Adrenal gland (tissue), 12 donors: ENCODE data around the gene RNU6-1. TPM values are rescaled to one million over a fixed set of nuclear protein-coding genes. Genes with fewer than 3 reads are reported as not detected.

Experiments used
- DNase-seq, 7 donors: peaks; one replicate each; pipeline ENCODE4 v3.0.0-alpha.2; 2019 to 2020
- H3K27ac ChIP-seq, 5 donors: fragments of 200-600 bp; sonication (generic) in 4 of 5; 1 replicate in 3 of 5; 2 replicates in 2 of 5; pipeline versions ENCODE4 v1.5.1 to v1.8.0; 2016 to 2020; ENCODE audit warnings: mild to moderate bottlenecking in 1 of 5
- H3K27me3 ChIP-seq: fragments of 200-600 bp; 2 replicates; pipeline ENCODE4 v1.8.0; 2021
- H3K36me3 ChIP-seq, 2 donors: fragments of 200-600 bp; replicated peaks in 1 of 2; 1 replicate in 1 of 2; 2 replicates in 1 of 2; pipeline versions ENCODE4 v1.5.1 to v1.8.0; 2018 to 2022
- H3K4me1 ChIP-seq, 2 donors: fragments of 200-600 bp; replicated peaks in 1 of 2; 1 replicate in 1 of 2; 2 replicates in 1 of 2; pipeline versions ENCODE4 v1.5.1 to v1.8.0; 2018 to 2021
- H3K4me3 ChIP-seq, 4 donors: fragments of 200-600 bp; sonication (generic) in 3 of 4; one replicate each; pipeline ENCODE4 v1.5.1; 2016 to 2018
- H3K9me3 ChIP-seq, 3 donors: fragments of 200-600 bp; sonication (generic) in 1 of 3; replicated peaks in 1 of 3; 1 replicate in 2 of 3; 2 replicates in 1 of 3; pipeline versions ENCODE4 v1.5.1 to v1.8.0; 2016 to 2021
- CTCF ChIP-seq, 6 experiments: fragments of 450-650 bp in 4 of 6; fragments of 200-600 bp in 2 of 6; sonication (generic) in 1 of 6; IDR thresholded peaks; 1 replicate in 5 of 6; 2 replicates in 1 of 6; pipeline versions ENCODE4 v1.5.1 to v1.8.0; 2016 to 2021; ENCODE audit warnings: antibody characterized with exemption in 6 of 6, mild to moderate bottlenecking in 2 of 6, moderate library complexity in 1 of 6
- POLR2A ChIP-seq, 2 donors: fragments of 450-650 bp; IDR thresholded peaks; one replicate each; pipeline ENCODE4 v1.6.1; 2017; ENCODE audit warnings: antibody characterized with exemption in 2 of 2, mild to moderate bottlenecking in 2 of 2, moderate library complexity in 1 of 2
- WGBS, 4 donors: extraction: QIAGEN DNeasy Blood & Tissue Kit in 2 of 4; methylation state at CpG; one replicate each; pipeline versions ENCODE4 v1.1.5 to v1.1.7; 2013 to 2017; 5-methylcytosine and 5-hydroxymethylcytosine counted together
- intact Hi-C, 2 donors: fragments of 100-400 bp; cut with DNase I; formaldehyde crosslinking; loops; one replicate each; pipeline versions ENCODE4 v1.14.1 to v1.15.0; 2022 to 2023
- polyA plus RNA-seq, 3 donors: library from polyadenylated mRNA; stranded (reverse); fragments of 200-250 nt in 2 of 3; fragments of 350-450 nt in 1 of 3; fragmentation: Illumina TruSeq in 1 of 3; extraction: RNeasy Lipid Tissue Mini Kit (QIAGEN cat#74804) in 1 of 3; gene quantifications; one replicate each; pipeline ENCODE4 v1.2.3, GENCODE V29; 2013 to 2014
- total RNA-seq, 9 donors: library from RNA; depleted of rRNA in 4 of 9; stranded (reverse); fragments of >200 nt in 4 of 9; fragments of 120-200 nt in 1 of 9; fragmentation: NEBNext Ultra II Directional in 1 of 9; extraction: Animal tissue kit (Norgen Biotek cat#: 25700) in 1 of 9; gene quantifications; one replicate each; pipeline versions ENCODE4 v1.1.0 to v1.2.4, GENCODE V29; 2013 to 2023
- donor health status: healthy with polysubstance abuse.
- donor health status: Bipolar disorder and iron deficiency.
- donor health status: DM: yes; HTN: yes; CAD: no.
- donor health status: DM: no; HTN: no; CAD: no.
- donor health status: DM: no; HTN: no; CAD: no.
- donor health status: DM: yes; HTN: yes; CAD: no.

Gene RNU6-1
- total and polyA plus RNA-seq, 12 donors, result not detected

DNA sequence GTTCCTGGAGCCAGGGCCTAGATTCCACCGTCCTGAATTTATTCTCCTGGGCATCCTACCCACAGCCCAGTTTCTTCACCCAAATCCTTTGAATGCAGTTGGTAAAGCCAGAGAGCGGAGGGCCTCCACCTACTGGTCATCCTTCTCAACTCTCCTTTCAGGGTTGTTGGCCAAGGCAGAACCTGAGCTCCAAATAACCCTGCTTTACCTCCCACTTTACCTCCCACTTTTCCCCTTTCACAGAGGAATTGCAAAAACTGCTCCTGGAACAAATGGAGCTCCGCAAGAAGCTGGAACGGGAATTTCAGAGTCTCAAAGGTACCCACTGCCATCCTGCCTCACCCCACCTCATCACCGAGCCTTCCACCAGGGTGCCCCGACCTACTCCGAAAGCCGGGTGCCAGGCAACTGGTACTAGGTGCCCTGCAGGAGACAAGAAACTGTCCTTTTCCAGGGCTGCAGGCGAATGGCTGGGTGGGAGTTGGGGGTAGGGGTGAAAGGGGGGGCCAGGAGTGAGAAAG is 7.8 kb downstream of the RNU6-1 start:
- Histone ChIP-seq H3K27me3 (peaks cover 82% of the 10 kb centered on the region), H3K36me3 (no peaks in the 10 kb centered on the region), H3K4me3 (no peak overlapping the region), H3K4me1 (peaks cover 20 to 54% of the 10 kb centered on the region in 2 donors), H3K27ac (no peak overlapping the region), H3K9me3 (no peaks in the 10 kb centered on the region)
- peak in 1 of 6 experiments; percentile 15 for TF ChIP-seq CTCF (IDR thresholded peaks at IDR 0.05)
- TF ChIP-seq POLR2A (IDR thresholded peaks at IDR 0.05), result no peak
- intact Hi-C loops, result loop anchor here (2.0 to 10.0 kb wide), 4 partner anchors 307 to 887 kb away; partner anchors contain the start of gene C15orf61 (in 1 of the 2)
- 38 to 47% (median 44%) methylated on average over 9 of the region's 9 CpGs for WGBS, 4 donors
- no peak for DNase-seq

DNA sequence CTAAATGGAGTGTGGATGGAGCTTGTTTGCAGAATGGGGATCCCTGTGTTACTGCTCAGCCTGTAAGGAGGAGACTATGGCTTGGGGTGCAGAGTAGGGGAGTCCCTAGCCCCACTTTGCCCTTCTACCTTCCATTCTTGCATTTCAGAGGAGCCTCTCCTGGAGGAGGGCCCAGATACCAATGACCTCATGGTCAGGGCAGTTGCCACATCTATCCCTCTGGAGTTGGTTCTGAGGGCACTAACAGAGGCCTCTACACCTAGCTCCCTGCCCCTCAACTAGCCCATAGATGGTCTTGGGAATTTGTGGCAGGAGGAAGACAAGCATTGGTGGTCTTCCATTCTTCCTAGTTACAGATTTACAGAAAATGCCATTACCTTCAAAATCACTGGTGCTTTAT is 8.5 kb downstream of the RNU6-1 start:
- H3K4me1 ChIP-seq, result peaks cover 20 to 61% of the 10 kb centered on the region in 2 donors
- no peaks in the 10 kb centered on the region for H3K9me3 ChIP-seq
- no peak overlapping the region for H3K4me3 ChIP-seq
- H3K27me3 ChIP-seq, result peaks cover 89% of the 10 kb centered on the region
- intact Hi-C loops, result loop anchor here (10.0 kb wide), 3 partner anchors 307 to 887 kb away; partner anchors contain the start of gene C15orf61 (in 1 of the 2)
- no peak for DNase-seq
- no peak overlapping the region for H3K27ac ChIP-seq
- H3K36me3 ChIP-seq, result no peaks in the 10 kb centered on the region
- TF ChIP-seq CTCF (IDR thresholded peaks at IDR 0.05) (no peak), POLR2A (IDR thresholded peaks at IDR 0.05) (no peak)

GRCh38 chr15:67829647-67830504 is 10.0 kb downstream of the RNU6-1 start:
- Histone ChIP-seq H3K27ac (no peak overlapping the region), H3K9me3 (no peaks in the 10 kb centered on the region), H3K27me3 (peaks cover 96% of the 10 kb centered on the region), H3K4me1 (peaks cover 31 to 62% of the 10 kb centered on the region in 2 donors), H3K36me3 (no peaks in the 10 kb centered on the region), H3K4me3 (no peak overlapping the region)
- 15 to 30% (median 22%) methylated on average over 19 to 68 of the region's 68 CpGs for WGBS, 4 donors
- TF ChIP-seq CTCF (IDR thresholded peaks at IDR 0.05) (no peak), POLR2A (IDR thresholded peaks at IDR 0.05) (no peak)
- no peak for DNase-seq
- intact Hi-C loops, result loop anchor here (10.0 kb wide), 3 partner anchors 305 to 885 kb away; partner anchors contain the start of gene C15orf61 (in 1 of the 2)

GRCh38 chr15:67828969-67829646 is 10.7 kb downstream of the RNU6-1 start:
- Histone ChIP-seq H3K4me3 (no peak overlapping the region), H3K9me3 (no peaks in the 10 kb centered on the region), H3K27ac (no peak overlapping the region), H3K4me1 (peaks cover 27 to 55% of the 10 kb centered on the region in 2 donors), H3K36me3 (no peaks in the 10 kb centered on the region), H3K27me3 (peaks cover 96% of the 10 kb centered on the region)
- intact Hi-C loops, result no loop called here
- TF ChIP-seq CTCF (IDR thresholded peaks at IDR 0.05), result no peak
- no peak for TF ChIP-seq POLR2A (IDR thresholded peaks at IDR 0.05)
- no peak for DNase-seq
- 9 to 11% (median 9%) methylated on average over 29 to 54 of the region's 54 CpGs for WGBS, 4 donors
